H1 (cell line): ENCODE measurements around the gene OTOS. TPM values are rescaled to one million over a fixed set of nuclear protein-coding genes. Genes with fewer than 3 reads are reported as not detected.

Source experiments
- CHD7 ChIP-seq: fragments of 300-600 bp; sonication (generic); IDR thresholded peaks from 2 replicates; pipeline ENCODE4 v1.7.1; 2012; ENCODE audit warnings: low read length, moderate library complexity, mild to moderate bottlenecking, inconsistent platforms; ENCODE audit not compliant: insufficient replicate concordance
- MAX ChIP-seq: IDR thresholded peaks from 2 replicates; pipeline ENCODE4 v1.6.1; 2012; ENCODE audit warnings: inconsistent platforms
- SIX5 ChIP-seq: IDR thresholded peaks from 2 replicates; pipeline ENCODE4 v1.6.1; 2011; ENCODE audit warnings: mild to moderate bottlenecking, low read depth, low read length
- polyA plus RNA-seq, 7 experiments: library from polyadenylated mRNA; depleted of rRNA in 3 of 7; stranded (reverse) in 5 of 7; unstranded in 2 of 7; fragments of >200 nt in 5 of 7; fragments of 200-250 nt in 2 of 7; gene quantifications; 1 replicate in 5 of 7; 2 replicates in 1 of 7; 4 replicates in 1 of 7; pipeline versions ENCODE4 v1.2.1 to v1.2.3, GENCODE V29; 2011 to 2013; ENCODE audit warnings: missing spikeins in 2 of 7, mixed read lengths in 2 of 7
- total RNA-seq: library from RNA; stranded (reverse); fragmentation: NEBNext Ultra II Directional; extraction: Animal tissue kit (Norgen Biotek cat#: 25700); gene quantifications from 2 replicates; pipeline ENCODE4 v1.2.1, GENCODE V29; 2021
- TF ChIP-seq, protein P1 (sequence below), 3 experiments: IDR thresholded peaks; 1 replicate in 2 of 3; 2 replicates in 1 of 3; pipeline versions ENCODE4 v1.5.1 to v1.6.1; 2011; ENCODE audit warnings: low read length in 3 of 3, mild to moderate bottlenecking in 3 of 3, inconsistent platforms in 2 of 3, low read depth in 1 of 3, moderate library complexity in 1 of 3; ENCODE audit not compliant: insufficient read depth in 1 of 3; ENCODE audit errors: control extremely low read depth in 1 of 3

OTOS gene
- total and polyA plus RNA-seq, 2 of the 8 experiments (the other 6 are each of a cell fraction or from before 2014, with no cell fraction given): 0.17 TPM; not detected in 1

GRCh38 chr2:240107477-240107796, 33.0 kb downstream of the OTOS start (continued):
- no peak for TF ChIP-seq CHD7
- TF ChIP-seq, protein P1, sequence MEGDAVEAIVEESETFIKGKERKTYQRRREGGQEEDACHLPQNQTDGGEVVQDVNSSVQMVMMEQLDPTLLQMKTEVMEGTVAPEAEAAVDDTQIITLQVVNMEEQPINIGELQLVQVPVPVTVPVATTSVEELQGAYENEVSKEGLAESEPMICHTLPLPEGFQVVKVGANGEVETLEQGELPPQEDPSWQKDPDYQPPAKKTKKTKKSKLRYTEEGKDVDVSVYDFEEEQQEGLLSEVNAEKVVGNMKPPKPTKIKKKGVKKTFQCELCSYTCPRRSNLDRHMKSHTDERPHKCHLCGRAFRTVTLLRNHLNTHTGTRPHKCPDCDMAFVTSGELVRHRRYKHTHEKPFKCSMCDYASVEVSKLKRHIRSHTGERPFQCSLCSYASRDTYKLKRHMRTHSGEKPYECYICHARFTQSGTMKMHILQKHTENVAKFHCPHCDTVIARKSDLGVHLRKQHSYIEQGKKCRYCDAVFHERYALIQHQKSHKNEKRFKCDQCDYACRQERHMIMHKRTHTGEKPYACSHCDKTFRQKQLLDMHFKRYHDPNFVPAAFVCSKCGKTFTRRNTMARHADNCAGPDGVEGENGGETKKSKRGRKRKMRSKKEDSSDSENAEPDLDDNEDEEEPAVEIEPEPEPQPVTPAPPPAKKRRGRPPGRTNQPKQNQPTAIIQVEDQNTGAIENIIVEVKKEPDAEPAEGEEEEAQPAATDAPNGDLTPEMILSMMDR (IDR thresholded peaks at IDR 0.05; ENCODE audit: control extremely low read depth in 1 of 3, insufficient read depth in 1 of 3, low read depth in 1 of 3, low read length in 3 of 3): no peak
- no peak for TF ChIP-seq MAX
- no peak for TF ChIP-seq SIX5
